ENCODE data around the gene SLC9A9. TPM values are rescaled to one million over a fixed set of nuclear protein-coding genes. Genes with fewer than 3 reads are reported as not detected.

SLC9A9 gene
- total and polyA plus RNA-seq, 2 experiments from 2014 or later = 2.2 to 6.8 TPM

DNA sequence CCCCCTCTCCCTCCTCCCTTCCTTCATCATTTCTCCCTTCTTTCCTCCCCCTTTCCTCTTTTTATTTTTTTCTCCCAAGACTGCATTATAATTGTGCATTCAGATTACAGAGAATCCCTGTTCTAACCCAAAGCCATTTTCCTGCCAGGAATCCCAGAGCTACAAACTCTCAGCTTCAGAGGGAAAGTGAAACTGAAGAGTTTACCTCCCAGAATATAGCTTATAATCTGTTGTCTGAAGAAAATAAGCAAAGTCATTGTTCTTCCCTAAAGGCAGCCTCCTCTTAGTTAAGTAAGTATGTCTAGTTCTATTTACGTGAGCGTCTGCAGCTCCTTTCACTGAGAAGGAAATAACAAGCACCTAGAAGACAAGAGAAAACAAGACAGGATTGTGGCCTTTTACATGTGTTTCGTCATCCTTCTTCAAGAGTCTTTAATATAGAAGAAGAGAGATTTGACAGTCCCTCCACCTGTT, 631.5 kb downstream of the SLC9A9 start:
- H3K79me2 ChIP-seq = no peaks in the 10 kb centered on the region
- H3K4me1 ChIP-seq (ENCODE audit: insufficient read depth) = no peaks in the 10 kb centered on the region
- no peak overlapping the region for H3K27ac ChIP-seq
- H3K9me2 ChIP-seq (replicated peaks; ENCODE audit: insufficient read depth) = no peaks in the 10 kb centered on the region
- H3K36me3 ChIP-seq (replicated peaks; ENCODE audit: insufficient read depth, low read depth) = no peaks in the 10 kb centered on the region
- H3K4me2 ChIP-seq = peak overlapping the region; percentile 39
- WGBS (ENCODE audit: low lambda C conversion rate, missing lambda C conversion rate) = 56% methylated on average over 3 of the region's 3 CpGs
- TF ChIP-seq, protein P1, sequence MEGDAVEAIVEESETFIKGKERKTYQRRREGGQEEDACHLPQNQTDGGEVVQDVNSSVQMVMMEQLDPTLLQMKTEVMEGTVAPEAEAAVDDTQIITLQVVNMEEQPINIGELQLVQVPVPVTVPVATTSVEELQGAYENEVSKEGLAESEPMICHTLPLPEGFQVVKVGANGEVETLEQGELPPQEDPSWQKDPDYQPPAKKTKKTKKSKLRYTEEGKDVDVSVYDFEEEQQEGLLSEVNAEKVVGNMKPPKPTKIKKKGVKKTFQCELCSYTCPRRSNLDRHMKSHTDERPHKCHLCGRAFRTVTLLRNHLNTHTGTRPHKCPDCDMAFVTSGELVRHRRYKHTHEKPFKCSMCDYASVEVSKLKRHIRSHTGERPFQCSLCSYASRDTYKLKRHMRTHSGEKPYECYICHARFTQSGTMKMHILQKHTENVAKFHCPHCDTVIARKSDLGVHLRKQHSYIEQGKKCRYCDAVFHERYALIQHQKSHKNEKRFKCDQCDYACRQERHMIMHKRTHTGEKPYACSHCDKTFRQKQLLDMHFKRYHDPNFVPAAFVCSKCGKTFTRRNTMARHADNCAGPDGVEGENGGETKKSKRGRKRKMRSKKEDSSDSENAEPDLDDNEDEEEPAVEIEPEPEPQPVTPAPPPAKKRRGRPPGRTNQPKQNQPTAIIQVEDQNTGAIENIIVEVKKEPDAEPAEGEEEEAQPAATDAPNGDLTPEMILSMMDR (IDR thresholded peaks at IDR 0.05; ENCODE audit: poor library complexity) = no peak
- TF ChIP-seq EZH2phosphoT487 (IDR thresholded peaks at IDR 0.05; ENCODE audit: low read depth, severe bottlenecking, unreplicated experiment) (no peak), EZH2 (IDR thresholded peaks at IDR 0.05; ENCODE audit: borderline replicate concordance) (no peak)
- DNase-seq (ENCODE audit: low spot score) = no peak
- H4K20me1 ChIP-seq (ENCODE audit: insufficient read depth, poor library complexity, severe bottlenecking) = no peaks in the 10 kb centered on the region
- no peak overlapping the region for H3K4me3 ChIP-seq
- H3K27me3 ChIP-seq = no peaks in the 10 kb centered on the region
- no peaks in the 10 kb centered on the region for H3K9me3 ChIP-seq (ENCODE audit: low read depth)
- peak overlapping the region; percentile 59 for H2AFZ ChIP-seq

Other genes with a start within 250 kb of the SLC9A9 start
- gene DIPK2A, start 123.4 kb upstream of the SLC9A9 start, total RNA-seq = 87.2 and 90.8 TPM in 2 replicates
- 45.8 and 46.1 TPM in 2 replicates for gene DIPK2A, start 123.4 kb upstream of the SLC9A9 start, polyA plus RNA-seq